Measurements from ENCODE around the gene MLH3. TPM values are rescaled to one million over a fixed set of nuclear protein-coding genes. Genes with fewer than 3 reads are reported as not detected.

The MLH3 gene
- total RNA-seq, 1 donor from 2014 or later: 33.4 TPM

DNA sequence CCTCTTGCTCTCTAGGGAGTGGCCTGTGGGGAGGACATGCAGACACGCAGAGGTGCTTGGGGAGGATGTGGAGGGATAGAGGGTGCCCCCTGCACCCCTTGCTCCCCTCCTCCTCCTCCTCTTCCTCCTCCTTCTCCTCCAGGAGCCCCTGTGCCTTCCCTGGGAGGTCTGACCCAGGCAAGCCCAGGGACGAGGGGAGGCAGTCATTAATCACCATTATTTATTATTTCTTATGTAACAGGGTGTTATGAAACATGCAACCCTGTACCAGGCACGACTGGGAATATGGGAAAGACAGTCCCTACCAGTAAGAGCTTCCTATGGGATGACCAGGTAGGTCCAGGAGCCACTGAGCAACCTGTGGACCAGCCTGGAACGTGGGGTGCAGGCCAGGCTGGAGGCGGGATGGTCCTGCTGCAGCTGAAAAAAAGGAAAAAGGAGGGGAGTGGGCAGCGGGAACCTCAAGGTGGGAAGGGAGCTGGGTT, 73.3 kb downstream of the MLH3 start:
- DNase-seq (no peak), ATAC-seq (no peak)
- H3K9me3 ChIP-seq: no peaks in the 10 kb centered on the region
- TF ChIP-seq, protein P1, sequence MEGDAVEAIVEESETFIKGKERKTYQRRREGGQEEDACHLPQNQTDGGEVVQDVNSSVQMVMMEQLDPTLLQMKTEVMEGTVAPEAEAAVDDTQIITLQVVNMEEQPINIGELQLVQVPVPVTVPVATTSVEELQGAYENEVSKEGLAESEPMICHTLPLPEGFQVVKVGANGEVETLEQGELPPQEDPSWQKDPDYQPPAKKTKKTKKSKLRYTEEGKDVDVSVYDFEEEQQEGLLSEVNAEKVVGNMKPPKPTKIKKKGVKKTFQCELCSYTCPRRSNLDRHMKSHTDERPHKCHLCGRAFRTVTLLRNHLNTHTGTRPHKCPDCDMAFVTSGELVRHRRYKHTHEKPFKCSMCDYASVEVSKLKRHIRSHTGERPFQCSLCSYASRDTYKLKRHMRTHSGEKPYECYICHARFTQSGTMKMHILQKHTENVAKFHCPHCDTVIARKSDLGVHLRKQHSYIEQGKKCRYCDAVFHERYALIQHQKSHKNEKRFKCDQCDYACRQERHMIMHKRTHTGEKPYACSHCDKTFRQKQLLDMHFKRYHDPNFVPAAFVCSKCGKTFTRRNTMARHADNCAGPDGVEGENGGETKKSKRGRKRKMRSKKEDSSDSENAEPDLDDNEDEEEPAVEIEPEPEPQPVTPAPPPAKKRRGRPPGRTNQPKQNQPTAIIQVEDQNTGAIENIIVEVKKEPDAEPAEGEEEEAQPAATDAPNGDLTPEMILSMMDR (IDR thresholded peaks at IDR 0.05): no peak
- no peaks in the 10 kb centered on the region for H3K27me3 ChIP-seq
- no peak overlapping the region for H3K4me3 ChIP-seq
- H3K36me3 ChIP-seq: no peaks in the 10 kb centered on the region
- intact Hi-C loops (cut with DNase I): no loop called here
- peaks cover 15% of the 10 kb centered on the region for H3K4me1 ChIP-seq
- no peak overlapping the region for H3K27ac ChIP-seq

DNA sequence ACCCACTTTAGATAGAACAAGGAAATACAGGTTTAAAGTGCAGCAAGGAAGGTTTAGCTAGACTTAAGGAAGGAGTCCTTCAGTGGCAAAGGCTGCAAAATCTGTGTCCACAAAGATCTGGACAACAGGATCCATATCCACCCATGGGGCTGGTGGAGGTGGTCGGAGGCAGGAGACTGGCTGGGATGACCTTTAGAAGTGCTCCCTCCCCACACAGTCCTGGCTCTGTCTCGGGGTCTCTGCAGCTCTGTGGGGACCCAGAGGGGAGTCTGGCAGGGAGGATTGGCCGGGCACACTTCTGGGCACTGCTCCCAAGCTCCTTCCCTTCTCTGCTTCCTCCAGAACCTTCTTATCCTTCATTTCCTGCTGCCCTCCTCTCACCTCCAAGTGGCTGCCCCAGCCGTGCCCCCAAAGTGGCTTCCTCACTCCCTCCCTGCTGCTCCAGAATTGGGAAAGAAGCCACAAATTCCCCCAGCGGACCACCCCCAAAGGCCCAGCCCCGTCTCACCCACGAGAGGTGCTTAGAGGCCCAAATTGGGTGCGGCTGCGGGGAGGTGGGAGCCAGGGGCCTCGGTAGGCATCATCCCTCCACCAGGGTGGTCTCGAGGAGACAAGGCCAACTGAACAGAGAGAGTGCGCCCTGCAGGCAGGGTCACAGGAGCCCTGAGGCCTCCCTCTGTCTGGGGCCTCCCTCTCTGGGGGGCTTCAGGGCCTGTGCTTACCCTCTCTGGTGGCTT, 73.9 kb downstream of the MLH3 start:
- TF ChIP-seq, protein P1 (IDR thresholded peaks at IDR 0.05): no peak
- no peak for ATAC-seq
- no peaks in the 10 kb centered on the region for H3K9me3 ChIP-seq
- H3K27ac ChIP-seq: no peak overlapping the region
- H3K36me3 ChIP-seq: no peaks in the 10 kb centered on the region
- peaks cover 15% of the 10 kb centered on the region for H3K4me1 ChIP-seq
- intact Hi-C loops (cut with DNase I): no loop called here
- no peak overlapping the region for H3K4me3 ChIP-seq
- no peak for DNase-seq
- H3K27me3 ChIP-seq: no peaks in the 10 kb centered on the region

DNA sequence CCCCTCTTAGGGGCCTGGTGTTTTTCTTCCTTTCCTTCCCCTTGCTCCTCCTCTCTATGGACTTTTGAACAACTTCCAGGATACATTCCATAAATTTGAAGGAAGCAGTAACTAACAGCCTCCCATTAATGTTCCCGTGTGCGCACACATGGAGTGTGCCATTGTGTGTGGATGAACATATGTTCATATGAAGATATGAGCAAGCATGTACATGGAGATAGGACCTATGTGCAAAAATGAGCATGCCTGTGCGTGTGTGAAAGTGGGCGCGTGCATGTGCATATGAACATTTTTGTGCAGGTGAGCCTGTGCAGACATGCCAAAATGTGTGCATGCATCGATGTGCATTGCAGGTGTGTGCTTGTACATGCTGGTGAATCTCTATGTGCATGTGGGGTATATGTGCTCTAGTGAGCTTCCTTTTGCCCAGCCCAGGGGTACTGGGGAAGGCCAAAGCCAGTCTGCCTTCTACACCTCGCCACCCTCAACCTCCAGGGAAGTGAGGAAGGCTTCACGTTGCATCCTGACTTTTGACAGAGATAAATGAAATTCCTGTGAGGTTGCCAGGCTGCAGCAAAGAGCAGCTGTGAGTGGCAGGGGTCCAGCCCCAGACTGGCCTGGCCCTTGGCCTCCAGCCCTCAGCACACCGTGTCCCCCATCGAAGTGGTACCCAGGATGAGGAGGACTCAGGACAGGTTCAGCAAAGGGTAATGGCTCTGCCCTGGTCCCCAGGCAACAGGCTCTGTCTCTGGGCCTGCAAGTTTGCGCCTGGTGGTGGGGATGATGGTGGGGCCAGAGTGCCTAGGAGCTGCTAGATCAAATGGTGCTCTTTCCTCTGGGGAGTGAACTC, 74.8 kb downstream of the MLH3 start:
- H3K36me3 ChIP-seq: no peaks in the 10 kb centered on the region
- TF ChIP-seq, protein P1 (IDR thresholded peaks at IDR 0.05): no peak
- H3K4me3 ChIP-seq: no peak overlapping the region
- no peak overlapping the region for H3K27ac ChIP-seq
- ATAC-seq (no peak), DNase-seq (no peak)
- no peaks in the 10 kb centered on the region for H3K9me3 ChIP-seq
- no peaks in the 10 kb centered on the region for H3K27me3 ChIP-seq
- H3K4me1 ChIP-seq: peaks cover 15% of the 10 kb centered on the region
- intact Hi-C loops (cut with DNase I): no loop called here

DNA sequence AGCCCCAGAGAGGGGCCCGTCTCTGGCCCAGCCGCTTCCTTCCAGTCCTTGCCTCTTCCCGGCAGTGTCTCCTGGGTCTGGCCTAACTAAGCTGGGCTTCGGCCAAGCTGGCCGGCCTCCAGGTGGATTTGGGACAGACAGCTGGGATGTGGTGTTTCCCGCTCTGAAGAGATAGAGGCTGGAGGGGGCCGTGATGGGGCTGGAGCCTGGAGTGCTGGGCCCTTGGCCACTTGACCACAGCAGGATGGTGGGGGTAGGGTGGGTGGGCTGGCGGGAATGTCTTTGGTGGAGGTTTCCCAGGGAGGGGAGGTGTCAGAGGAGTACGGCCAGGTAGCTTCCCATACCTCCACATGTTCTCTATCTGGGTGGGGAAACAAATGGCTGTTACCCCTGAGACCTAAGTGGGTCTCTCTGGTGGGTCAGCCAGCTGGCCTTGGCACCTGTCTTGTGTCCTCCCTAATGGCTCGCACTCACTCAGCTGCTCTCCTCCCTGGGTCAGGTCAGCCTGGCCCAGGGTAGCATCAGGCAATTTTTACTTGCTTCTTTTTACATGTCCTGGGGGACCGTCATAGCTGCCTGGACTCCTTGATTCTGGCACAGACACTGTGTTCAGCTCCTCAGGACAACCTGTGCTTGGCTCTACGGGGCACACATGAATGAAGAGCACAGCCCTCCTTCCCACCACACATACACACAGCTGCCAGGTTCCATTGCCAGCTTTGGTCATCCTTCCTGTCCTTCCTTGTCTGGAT, 76.0 kb downstream of the MLH3 start:
- peak; percentile 20 for ATAC-seq
- peak; percentile 69 for DNase-seq
- no peak overlapping the region for H3K4me3 ChIP-seq
- peak overlapping the region; percentile 42 for H3K27ac ChIP-seq
- H3K27me3 ChIP-seq: no peaks in the 10 kb centered on the region
- intact Hi-C loops (cut with DNase I): no loop called here
- H3K4me1 ChIP-seq: peaks cover 9% of the 10 kb centered on the region
- no peaks in the 10 kb centered on the region for H3K9me3 ChIP-seq
- TF ChIP-seq, protein P1 (IDR thresholded peaks at IDR 0.05): no peak
- no peaks in the 10 kb centered on the region for H3K36me3 ChIP-seq

DNA sequence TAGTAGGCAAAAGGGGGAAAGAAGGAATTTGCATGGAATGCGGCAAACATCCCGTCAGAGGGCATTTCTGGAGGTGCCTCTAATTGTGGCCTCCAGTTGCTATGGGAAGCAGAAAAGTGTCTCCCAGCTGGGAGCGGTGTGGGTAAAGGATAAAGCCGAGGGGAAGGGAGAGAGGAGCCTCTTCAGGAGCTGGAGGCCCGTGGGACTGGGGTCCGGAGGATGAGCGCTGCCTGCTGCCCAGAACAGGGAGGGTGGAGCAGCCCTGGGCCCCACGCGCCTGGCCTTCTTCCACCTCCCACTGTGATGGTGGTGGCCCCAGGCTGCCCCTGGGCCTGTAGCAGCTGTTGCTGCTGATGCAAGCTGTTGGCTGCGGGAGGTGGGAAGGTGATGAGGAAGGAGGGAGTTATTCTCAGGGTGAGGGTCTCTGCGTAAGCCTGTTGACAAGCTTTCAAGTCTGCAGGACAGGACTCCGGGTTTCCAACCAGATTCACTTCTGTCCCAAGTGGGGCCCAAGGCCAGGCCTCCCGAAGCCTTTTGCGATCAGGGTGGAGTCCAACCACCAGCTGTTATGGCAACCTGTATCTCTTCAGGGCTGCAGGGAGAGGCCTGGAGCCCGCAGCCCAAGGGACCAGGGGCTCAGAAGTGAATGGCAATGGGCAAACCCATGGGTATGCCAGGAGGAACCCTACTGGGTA, 76.8 kb downstream of the MLH3 start:
- H3K4me1 ChIP-seq: peaks cover 9% of the 10 kb centered on the region
- no peaks in the 10 kb centered on the region for H3K36me3 ChIP-seq
- H3K27ac ChIP-seq: peak overlapping the region; percentile 42
- no peaks in the 10 kb centered on the region for H3K27me3 ChIP-seq
- H3K4me3 ChIP-seq: no peak overlapping the region
- H3K9me3 ChIP-seq: no peaks in the 10 kb centered on the region
- DNase-seq (no peak), ATAC-seq (no peak)
- TF ChIP-seq, protein P1 (IDR thresholded peaks at IDR 0.05): no peak
- intact Hi-C loops (cut with DNase I): no loop called here

Measured in upper lobe of right lung (tissue), 1 donor.